GM18907 (cell line): ENCODE measurements around the gene PAF1.

Experiments used
- ATAC-seq: cut with Tn5 transposase; IDR thresholded peaks from one replicate; pipeline ENCODE4 v1.9.1; 2021; ENCODE audit warnings: mild to moderate bottlenecking, moderate library complexity; ENCODE audit not compliant: unreplicated experiment

PAF1 gene

DNA sequence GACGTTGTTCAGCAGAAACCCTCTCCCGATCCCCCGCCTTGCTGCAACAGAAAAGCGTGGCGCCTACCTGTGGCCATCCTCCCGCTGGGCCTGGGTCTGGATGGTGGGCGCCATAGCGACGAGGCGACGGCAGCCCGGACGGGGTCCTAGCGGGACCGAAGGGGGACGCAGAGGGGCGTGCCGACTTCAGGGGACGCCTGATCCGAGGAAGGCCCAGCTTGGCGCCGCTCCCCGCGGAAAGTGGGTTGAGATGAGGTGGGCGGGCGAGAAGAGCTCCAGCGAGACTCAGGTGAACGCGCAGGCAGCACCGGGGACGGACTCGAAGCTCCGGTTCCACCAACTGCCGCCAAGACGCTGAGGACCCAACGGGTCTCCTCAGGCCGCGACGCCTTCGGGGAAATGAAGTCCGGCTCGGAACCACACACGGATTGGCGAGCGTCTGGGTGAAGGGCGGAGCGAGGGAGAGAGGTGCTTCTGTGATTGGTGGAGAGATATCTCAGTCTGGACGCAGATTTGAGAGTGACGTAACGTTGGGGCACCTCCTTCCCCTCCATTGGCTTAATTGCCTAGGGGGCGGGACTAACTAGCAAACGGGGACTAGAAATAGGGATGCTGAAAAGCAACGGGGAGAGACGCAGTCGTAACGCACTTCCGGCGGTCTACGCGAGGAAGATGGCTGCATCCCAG is at the start of gene PAF1, which contains the start of gene MED29:
TSS of gene PAF1 (minus strand) at position 356 of the 687 bp plus-strand sequence. CDS start at position 114, 242 bp downstream.
TSS of gene MED29 (plus strand) at position 628 of the 687 bp plus-strand sequence. CDS start at position 673, 45 bp downstream.
- ATAC-seq: peak; percentile 92

DNA sequence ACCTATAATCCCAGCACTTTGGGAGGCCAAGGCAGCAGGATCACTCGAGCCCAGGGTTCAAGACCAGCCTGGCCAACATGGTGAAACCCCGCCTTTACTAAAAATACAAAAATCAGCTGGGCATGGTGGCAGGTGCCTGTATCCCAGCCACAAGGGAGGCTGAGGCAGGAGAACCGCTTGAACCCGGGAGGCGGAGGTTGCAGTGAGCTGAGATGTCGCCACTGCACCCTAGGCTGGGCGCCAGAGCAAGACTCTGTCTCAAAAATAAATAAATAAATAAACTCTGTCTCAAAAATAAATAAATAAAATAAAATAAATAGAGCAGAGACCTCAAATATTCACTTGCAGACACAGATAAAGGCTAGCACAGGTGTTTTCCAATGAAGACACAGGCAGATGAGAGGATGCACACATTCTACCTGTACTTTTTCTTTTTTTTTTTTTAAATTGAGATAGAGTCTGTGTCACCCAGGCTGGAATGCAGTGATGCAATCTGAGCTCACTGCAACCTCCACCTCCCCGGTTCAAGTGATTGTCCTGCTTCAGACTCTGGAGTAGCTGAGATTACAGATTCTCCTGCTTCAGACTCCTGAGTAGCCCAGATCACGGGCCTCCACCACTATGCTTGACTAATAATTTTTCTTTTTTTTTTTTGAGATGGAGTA is 47.5 kb upstream of the PAF1 start:
- ATAC-seq: no peak

DNA sequence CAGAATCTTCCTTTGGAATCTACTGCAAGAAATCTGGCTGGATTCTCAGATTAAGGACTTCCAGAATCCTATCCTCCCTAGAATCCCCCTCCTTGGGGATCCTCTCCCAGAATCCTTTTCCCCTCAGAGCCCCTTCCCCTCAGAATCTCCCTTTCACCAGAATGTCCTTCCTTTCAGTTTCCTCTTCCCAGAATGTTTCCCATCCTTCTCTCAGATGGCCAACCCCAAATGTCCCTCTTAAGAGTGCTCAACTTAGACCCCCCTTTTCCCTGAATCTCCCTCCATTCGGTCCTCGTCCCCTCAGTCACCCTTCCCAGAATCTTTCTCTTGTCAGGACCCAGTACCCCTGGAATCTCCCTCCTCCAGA is 45.4 kb upstream of the PAF1 start:
- no peak for ATAC-seq

DNA sequence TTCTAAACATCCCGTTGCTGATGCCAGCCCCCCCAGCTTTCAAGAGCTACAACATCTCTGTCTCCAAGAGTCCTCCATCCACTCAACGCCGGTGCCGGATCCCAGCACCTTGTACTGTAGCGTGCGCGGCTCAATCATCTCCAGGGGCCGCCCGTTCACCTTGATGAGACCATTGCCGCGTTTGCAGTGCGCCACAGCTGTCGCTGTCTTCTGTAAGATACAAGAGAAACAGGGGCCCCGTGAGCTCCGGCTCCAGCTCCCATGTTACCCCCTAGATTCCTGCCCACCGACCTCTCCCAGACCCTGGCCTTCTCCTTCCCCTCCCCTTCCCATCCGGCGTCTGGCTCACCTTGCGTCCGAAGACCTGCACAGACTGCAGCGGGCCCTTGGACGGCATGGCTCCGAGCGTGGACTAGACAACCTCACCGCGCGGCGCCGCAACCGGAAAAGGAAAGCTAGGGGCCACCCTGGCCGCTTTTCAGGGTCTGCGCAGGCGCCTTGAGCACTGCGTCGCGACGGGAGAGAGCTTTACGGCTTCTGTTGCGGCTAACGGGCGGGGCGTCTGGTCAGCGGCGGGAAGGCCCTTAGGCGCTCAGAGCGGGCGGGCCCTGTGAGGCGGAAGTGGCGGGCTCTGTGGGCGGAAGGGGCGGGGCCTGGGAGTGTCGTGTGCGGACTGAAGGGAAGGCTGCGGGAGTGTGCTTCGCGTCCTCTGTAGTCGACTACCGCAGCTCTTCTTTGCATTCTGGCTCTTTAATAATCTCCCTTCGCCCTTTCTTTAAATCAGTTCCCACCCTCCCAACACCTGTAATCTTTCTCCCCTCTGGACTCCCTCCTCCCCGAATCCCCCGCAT is 44.8 kb upstream of the PAF1 start, which contains the start of gene RPS16:
TSS of gene RPS16 (minus strand) at position 451 of the 851 bp plus-strand sequence. CDS start at position 397, 54 bp downstream.
- peak; percentile 76 for ATAC-seq

DNA sequence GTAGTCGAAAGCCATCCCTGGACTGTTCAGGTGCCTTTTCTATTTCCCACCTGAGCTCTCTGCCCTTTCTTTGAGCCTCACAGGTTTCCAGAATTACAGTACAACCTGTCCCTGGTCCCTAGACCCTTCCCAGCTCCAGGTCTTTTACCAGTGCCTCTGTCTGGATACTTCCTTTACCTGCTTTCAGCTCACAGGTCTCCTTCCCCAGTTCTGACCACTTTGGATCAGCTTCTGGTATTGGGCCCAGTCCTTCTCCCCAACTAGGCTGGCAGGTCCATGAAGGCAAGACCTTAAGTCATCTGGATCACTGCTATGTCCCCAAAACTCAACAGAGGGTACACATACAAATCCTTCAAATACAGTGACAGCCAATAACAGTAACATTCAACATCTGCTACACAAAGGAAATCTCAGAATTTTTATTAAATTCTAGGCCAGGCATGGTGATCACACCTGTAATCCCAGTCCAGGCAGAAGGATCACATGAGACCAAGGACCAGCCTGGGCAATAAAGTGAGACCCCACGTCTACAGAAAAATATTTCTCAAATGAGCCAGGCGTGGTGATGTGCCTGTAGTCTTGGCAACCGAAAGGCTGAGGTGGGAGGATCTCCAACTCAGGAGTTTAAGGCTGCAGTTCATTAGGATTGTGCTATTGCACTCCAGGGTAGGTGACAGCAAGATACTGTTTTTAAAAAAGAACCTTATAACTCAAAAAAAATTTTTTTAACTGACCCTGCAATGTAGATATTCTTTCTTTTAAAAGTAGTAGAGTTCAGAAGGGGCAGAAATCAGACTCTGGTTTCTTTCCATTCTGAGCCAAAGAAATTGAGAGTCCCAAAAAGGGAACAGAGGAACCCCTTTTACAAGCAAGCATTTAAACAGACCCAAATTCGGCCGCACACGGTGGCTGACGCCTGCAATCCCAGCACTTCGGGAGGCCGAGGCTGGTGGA is 43.5 kb upstream of the PAF1 start:
- no peak for ATAC-seq

DNA sequence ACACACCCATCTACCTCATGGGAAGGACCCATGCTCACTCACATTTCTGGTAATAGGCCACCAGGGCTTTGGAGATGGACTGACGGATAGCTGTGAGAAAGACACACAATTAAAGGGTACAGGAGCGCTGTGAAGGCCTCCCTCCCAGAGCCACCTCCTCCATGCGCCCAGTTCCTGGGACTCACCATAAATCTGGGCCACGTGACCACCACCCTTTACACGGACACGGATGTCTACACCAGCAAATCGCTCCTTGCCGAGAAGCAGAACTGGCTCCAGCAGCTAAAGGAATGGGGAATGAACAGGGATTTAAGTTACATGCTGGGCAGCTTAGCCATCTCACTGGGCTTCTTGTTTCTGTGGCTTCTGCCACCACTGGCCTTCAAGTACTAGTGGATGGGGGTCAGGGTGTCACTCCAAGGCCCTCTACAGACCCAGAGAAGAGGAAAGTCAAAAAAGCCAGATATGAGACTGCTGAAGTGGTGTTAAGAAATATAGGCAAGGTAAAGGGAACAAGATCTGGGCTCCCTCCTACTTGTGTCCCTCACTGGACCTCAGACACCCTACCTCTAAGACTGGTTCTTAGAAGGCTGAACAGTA is 42.7 kb upstream of the PAF1 start:
- ATAC-seq: no peak

DNA sequence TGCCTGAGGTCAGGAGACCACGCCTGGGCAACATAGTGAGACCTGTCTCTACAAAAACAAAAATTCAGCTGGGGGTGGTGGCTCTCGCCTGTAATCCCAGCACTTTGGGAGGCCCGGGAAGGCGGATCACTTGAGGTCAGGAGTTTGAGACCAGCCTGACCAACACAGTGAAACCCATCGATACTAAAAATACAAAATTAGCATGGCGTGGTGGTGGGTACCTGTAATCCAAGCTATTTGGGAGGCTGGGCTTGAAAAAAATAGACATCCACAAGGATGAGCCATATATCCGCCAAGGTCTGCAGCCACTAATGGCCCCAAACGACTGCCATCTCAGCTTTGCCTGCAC is 41.7 kb upstream of the PAF1 start:
- ATAC-seq: no peak

DNA sequence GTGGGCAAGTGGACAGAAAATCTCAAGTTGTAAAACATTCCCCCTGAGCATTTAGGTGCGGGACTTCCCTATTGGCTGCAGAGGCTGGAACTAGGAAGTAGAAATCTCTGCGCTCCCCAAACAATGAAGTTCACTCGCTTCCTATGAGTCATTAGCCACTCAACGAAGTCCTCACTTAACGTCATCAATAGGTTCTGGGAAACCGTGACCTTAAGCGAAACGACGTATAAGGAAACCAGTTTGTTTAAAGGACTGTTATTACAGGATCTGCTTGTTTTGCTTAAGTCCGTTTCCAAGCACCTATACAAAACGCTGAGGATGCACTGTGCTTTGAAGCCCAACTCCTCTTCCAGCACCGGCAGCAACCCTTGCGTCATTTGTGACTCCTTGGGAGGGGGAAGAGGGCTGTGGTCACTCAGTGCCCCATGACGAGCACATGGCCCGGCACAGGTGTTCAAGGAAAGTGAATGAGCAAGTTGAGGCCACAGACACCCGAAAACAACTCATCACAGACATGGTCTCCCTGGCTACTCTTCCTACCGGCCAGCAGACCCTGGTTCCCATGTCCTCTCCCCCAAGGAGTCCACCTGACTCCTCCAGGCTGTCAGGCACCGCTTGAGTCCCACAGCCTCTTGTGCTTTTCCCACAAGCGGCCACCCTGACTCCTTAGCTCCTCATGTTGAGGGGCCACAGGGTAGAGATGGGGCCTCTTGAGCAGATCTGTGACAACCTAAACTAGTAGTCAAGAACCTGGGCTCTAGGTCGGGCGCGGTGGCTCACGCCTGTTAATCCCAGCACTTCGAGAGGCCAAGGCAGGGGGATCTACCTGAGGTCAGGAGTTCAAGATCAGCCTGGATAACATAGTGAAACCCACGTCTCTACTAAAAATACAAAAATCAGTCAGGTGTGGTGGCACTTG is 40.0 kb upstream of the PAF1 start:
- no peak for ATAC-seq

DNA sequence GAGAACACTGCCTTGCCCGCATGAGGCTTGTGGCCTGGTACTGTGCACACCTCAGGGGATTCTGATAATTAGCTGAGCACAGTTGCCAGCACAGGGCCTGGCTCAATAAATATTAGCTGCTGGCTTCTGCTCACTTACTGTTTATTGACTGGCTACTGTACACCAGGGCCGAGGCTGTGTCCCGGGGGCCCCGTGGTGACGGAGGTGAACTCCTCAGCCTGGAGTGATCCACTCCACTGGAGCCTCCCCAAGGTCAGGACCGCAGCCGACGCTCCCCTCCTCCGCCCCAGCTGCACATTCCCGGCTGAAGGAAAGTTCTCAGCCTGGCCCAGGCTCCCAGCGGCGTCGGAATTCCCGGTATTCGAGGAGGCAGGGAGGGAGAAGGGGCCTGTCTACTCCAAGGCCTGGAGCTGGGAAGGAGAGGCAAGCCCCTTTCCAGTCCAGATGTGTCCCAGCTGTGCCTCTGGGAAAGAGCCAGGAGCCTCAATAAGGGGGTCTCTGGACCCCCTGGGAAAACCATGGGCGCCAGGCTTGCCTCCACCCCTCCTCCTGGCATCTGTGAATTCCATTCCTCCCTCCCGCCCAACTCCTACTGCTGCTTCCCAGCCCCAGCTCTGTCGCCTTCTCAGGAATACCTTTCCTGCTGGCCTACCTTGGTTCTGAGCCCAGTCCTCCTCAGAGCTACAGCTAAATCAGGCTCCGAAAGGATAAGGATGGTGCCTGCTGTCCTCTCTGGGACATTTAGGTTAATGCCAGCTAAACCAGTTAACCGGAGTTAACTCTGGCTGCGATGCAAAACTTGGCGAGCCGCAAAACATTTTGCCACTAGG is 37.6 kb upstream of the PAF1 start:
- no peak for ATAC-seq

DNA sequence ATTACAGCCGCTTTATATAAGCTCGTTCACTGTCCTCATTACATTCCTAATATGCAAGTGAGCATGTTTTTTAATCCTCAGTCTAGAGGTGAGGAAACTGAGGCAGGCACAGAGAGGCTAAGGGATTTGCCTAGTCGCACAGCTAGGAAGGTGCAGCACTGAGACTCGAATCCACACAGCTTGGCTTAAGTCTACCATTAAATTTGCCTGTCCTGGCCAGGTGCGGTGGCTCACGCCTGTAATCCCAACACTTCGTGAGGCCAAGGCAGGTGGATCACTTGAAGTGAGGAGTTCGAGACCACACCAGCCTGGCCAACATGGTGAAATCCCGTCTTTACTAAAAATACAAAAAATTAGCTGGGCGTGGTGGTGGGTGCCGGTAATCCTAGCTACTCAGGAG is 36.8 kb upstream of the PAF1 start:
- no peak for ATAC-seq

DNA sequence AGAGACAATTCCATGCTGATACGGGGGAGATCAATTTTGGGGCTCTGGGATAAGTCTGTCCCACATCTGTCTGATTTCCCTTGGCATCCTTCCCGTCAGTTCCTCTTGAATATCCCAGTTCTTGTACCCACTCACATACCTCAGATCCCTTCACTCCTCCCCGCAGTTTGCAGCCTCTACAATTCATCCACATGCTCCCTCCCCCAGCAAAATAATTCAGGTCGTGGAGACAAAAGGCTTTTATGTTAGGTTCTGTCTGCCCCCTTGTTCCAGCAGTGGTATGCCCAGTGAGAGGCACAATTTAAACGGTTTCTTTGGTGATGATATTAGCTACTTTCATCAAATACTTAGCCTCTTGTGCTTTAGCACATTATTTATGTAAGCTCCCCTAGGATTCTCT is 35.3 kb upstream of the PAF1 start:
- no peak for ATAC-seq

DNA sequence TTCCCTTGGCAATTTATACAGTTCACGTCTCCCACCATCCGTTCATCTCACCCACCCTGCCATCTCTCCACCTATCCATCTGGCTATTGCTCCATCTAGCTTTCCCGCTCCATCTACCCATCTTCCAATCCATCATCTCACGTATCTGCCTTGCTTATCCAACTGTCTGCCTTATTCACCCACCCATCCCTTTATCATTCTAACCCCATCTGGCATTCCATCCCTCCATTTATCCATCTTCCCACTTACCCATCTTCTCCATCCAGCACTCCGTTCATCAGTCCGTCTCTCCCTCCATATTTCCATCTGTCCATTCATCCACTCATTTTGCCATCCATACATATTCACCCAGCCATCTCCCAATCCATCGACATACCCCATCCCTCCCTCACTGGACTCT is 34.8 kb upstream of the PAF1 start:
- ATAC-seq: no peak

DNA sequence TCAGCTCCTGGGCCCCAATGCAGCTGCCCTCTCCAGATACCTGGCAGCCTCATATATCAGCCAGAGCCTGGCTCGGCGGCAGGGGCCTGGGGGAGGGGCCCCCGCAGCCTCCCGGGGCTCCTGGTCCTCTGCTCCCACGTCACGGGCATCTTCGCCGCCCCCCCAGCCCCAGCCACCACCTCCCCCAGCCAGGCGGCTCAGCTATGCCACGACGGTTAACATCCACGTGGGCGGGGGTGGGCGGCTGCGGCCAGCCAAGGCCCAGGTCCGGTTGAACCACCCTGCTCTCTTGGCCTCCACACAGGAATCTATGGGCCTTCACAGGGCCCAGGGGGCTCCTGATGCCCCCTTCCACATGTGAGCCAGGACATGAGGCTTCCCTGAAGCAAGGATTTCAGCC is 34.0 kb upstream of the PAF1 start:
- ATAC-seq: no peak

DNA sequence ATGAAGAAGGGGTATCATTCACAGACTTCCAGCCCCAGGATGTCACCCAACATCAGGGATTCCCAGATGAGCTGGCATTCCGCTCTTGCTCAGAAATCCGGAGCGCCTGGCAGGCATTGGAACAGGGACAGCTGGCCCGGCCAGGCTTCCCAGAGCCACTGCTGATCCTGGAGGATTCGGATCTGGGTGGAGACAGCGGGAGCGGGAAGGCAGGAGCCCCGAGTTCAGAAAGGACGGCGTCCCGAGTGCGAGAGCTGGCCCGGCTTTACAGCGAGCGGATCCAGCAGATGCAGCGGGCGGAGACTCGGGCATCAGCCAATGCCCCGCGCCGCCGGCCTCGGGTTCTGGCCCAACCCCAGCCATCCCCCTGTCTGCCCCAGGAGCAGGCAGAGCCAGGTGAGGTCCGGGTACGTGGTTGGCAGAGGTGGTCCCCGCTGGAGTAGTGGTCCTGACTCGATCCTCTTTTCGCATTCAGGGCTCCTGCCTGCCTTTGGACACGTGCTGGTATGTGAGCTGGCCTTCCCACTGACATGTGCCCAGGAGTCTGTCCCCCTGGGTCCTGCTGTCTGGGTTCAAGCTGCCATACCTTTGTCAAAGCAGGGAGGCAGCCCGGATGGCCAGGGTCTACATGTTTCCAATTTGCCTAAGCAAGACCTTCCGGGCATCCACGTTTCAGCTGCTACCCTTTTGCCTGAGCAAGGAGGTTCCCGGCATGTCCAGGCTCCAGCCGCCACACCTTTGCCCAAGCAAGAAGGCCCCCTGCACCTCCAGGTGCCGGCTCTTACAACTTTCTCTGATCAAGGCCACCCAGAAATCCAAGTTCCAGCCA is 32.6 kb upstream of the PAF1 start:
- no peak for ATAC-seq

DNA sequence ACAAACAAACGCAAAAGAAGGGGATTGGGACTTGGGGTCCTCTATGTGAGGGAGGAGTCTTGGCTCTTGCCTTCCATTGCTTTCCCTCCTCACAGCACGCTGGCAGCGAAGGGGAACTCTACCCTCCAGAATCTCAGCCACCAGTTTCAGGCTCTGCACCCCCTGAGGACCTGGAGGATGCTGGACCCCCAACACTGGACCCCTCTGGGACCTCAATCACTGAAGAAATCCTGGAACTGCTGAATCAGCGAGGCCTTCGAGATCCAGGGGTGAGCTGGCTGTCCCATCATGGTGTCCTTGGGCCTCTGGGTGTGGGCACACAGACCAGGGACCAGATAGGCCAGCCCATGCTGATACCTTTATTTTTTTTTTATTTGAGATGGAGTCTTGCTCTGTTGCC is 31.1 kb upstream of the PAF1 start:
- ATAC-seq: no peak

DNA sequence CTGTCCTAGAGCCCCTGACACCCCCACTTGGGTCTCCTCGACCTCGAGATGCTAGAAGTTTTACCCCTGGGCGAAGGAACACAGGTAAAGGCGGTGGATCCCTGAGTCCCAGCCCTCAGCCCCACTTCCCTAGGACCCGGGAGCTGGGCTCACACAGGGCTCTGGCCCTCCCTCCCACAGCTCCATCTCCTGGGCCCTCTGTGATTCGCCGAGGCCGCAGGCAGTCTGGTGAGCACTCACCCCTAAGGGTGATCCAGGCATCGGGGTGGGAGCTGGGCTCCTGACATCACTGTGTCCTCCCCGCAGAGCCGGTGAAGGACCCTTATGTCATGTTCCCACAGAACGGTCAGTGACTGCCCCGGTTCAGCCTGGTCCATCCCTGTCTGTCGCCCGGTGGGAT is 29.9 kb upstream of the PAF1 start:
- ATAC-seq: no peak

DNA sequence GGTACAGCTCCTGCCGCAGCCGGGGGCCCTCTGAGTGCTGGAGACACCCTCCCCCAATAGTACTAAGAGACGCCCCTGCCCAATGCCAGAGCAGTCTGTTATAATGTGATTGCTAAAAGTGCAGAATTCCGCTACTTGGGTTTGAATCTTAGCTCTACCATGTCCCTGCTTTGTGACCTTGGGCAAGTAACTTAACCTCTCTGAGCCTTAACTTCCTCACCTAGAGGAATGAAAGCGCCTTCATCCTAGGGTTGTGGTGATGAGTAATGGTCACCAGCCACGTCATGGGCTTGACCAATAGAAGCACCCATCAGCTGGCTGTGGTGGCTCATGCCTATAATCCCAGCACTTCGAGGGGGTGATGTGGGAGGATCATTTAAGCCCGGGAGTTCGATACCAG is 28.1 kb upstream of the PAF1 start:
- ATAC-seq: no peak
